Activated CD4-positive, alpha-beta memory T cell treated with anti-CD3 and anti-CD28 coated beads for 36 hours (primary cell): ENCODE data around the gene BAIAP2L1. TPM values are rescaled to one million over a fixed set of nuclear protein-coding genes. Genes with fewer than 3 reads are reported as not detected.
"Not testable (repeated sequence)": the region's sequence is repeated elsewhere in the genome, so short reads cannot be mapped to it uniquely, and the experiment has no call there.

Source experiments
- CTCF ChIA-PET: fragments of 350-600 bp; sonication (Branson Sonifier 250); formaldehyde crosslinking; loops from one replicate; lab custom pipeline; 2021; ENCODE audit warnings: antibody characterized with exemption, inconsistent platforms; lab: Charles Lee
- POLR2A ChIA-PET: fragments of 350-600 bp; sonication (Branson Sonifier 250); formaldehyde crosslinking; loops from one replicate; lab custom pipeline; 2021; ENCODE audit warnings: antibody characterized with exemption; lab: Charles Lee
- DNase-seq: peaks from one replicate; pipeline ENCODE4 v3.0.0-alpha.2; 2020
- H3K27ac Mint-ChIP-seq: one replicate; pipeline ENCODE4 v1.8.0; 2021; ENCODE audit warnings: mixed read lengths
- H3K27me3 Mint-ChIP-seq: one replicate; pipeline ENCODE4 v1.8.0; 2021; ENCODE audit warnings: mixed read lengths
- H3K36me3 Mint-ChIP-seq: one replicate; pipeline ENCODE4 v1.8.0; 2021; ENCODE audit warnings: mixed read lengths
- H3K4me1 Mint-ChIP-seq: one replicate; pipeline ENCODE4 v1.8.0; 2021; ENCODE audit warnings: low read depth, mixed read lengths
- H3K4me3 Mint-ChIP-seq: one replicate; pipeline ENCODE4 v1.8.0; 2021; ENCODE audit warnings: mild to moderate bottlenecking, mixed read lengths
- H3K9me3 Mint-ChIP-seq: one replicate; pipeline ENCODE4 v1.8.0; 2021; ENCODE audit warnings: mixed read lengths
- intact Hi-C: fragments of 100-400 bp; cut with micrococcal nuclease; formaldehyde crosslinking; loops from one replicate; pipeline ENCODE4 v1.15.1; 2023
- total RNA-seq, 2 experiments: library from RNA; stranded (reverse); gene quantifications; one replicate each; pipeline ENCODE4 v1.2.3, GENCODE V29; 2021

Gene BAIAP2L1
- total RNA-seq, 2 experiments from 2014 or later = 3.2 to 4.5 TPM

DNA sequence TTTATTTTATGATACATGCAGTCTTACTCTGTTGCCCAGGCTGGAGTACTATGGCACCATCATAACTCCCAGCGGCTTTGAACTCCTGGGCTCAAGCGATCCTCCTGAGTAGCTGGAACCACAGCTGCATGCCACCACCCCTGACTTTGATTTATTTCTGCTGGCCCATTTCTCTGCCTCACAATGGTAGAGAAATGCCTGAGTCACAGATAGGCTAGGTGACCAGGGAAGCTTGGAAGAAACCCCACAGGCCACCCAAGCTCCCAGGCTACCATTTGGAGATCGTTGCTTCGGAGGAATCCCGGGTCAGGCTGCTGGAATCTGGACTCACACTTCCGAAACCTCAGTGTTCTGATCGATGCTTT lies 17.4 kb upstream of the BAIAP2L1 start:
- H3K27me3 Mint-ChIP-seq = peaks cover 4% of the 10 kb centered on the region
- H3K4me3 Mint-ChIP-seq = no peak overlapping the region
- H3K9me3 Mint-ChIP-seq = no peaks in the 10 kb centered on the region
- intact Hi-C loops = loop anchor here (5.0 kb wide), 1 partner anchor 136 kb away; the partner anchor contains the start of gene BRI3
- no peak overlapping the region for H3K27ac Mint-ChIP-seq
- ChIA-PET CTCF (interaction anchor here (2.3 kb wide), 1 partner anchor 327 kb away, joined by 10 read pairs; no protein-coding TSS in a partner anchor), POLR2A (no interaction called here)
- H3K36me3 Mint-ChIP-seq = no peaks in the 10 kb centered on the region
- peaks cover 13% of the 10 kb centered on the region for H3K4me1 Mint-ChIP-seq
- no peak for DNase-seq

DNA sequence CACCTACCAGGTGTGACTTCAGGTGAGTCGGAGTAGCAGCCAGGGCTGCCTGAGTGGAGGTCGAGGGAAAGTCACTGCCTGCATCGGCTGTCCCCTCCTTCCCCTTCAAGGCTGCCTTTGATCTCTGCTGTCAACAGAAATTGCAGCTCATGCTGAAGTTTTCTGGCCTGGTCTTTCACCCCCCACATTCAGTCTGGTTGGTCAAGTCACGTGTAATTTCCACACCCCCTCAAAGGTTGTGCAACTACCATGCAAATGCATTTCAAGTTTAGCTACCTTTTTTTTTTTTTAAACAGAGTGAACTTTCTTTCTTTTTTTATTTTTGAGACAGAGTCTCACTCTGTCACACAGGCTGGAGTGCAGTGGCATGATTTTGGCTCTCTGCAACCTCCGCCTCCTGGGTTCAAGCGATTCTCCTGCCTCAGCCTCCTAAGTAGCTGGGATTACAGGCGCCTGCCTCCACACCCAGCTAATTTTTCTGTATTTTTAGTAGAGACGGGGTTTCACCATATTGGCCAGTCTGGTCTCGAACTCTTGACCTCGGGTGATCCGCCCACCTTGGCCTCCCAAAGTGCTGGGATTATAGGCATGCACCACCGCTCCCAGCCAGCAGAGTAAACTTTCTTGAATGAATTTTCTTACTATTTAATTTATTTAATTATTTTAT lies 16.8 kb upstream of the BAIAP2L1 start:
- H3K36me3 Mint-ChIP-seq, H3K4me3 Mint-ChIP-seq, H3K27me3 Mint-ChIP-seq, H3K27ac Mint-ChIP-seq, H3K9me3 Mint-ChIP-seq, DNase-seq, POLR2A ChIA-PET: not testable (repeated sequence)
- CTCF ChIA-PET = interaction anchor here (0.9 to 2.3 kb wide), 2 partner anchors 249 to 327 kb away, joined by 3 to 10 read pairs; no protein-coding TSS in a partner anchor
- intact Hi-C loops = loop anchor here (5.0 kb wide), 1 partner anchor 135 kb away; the partner anchor contains the start of gene BRI3
- peaks cover 13% of the 10 kb centered on the region for H3K4me1 Mint-ChIP-seq

DNA sequence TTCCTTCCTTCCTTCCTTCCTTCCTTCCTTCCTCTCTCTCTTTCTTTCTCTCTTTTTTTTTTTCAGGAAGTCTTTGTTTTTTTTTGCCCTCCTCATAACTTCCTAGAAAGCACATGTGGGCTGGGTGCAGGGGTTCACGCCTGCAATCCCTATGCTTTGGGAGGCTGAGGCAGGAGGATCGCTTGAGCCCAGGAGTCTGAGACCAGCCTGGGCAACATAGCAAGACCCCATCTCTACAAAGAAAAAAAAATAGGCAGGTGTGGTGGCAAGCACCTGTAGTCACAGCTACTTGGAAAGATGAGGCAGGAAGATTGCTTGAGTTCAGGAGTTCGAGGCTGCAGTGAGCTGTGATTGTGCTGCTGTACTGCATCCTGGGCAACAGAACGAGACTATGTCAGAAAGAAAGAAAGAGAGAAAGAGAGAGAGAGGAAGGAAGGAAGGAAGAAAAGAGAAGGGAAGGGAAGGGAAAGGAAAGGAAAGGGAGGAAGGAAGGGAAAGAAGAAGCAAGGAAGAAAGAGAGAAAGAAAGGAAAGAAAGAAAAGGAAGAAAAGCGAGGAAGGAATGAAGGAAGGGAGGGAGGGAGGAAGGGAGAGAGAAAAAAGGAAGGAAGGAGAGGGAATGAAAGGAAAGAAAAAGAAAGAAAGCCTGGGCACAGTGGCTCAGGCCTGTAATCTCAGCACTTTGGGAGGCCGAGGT lies 13.5 kb upstream of the BAIAP2L1 start:
- H3K4me3 Mint-ChIP-seq = no peak overlapping the region
- peaks cover 13% of the 10 kb centered on the region for H3K4me1 Mint-ChIP-seq
- intact Hi-C loops = no loop called here
- no peak for DNase-seq
- peaks cover 9% of the 10 kb centered on the region for H3K27me3 Mint-ChIP-seq
- no peaks in the 10 kb centered on the region for H3K9me3 Mint-ChIP-seq
- CTCF ChIA-PET = no interaction called here
- POLR2A ChIA-PET = no interaction called here
- no peak overlapping the region for H3K27ac Mint-ChIP-seq
- no peaks in the 10 kb centered on the region for H3K36me3 Mint-ChIP-seq

DNA sequence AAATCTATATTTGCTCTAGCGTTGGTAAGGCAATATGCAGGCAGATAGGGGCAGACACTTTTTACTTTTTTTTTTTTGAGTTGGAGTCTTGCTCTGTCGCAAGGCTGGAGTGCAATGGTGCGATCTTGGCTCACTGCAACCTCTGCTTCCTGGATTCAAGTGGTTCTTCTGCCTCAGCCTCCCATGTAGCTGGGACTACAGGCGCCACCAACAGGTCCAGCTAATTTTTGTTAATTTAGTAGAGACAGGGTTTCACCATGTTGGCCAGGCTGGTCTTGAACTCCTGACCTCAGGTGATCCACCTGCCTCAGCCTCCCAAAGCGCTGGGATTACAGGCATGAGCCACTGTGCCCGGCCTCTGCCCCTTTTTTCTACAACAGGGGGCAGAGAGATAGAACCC lies 12.8 kb upstream of the BAIAP2L1 start:
- CTCF ChIA-PET, H3K4me3 Mint-ChIP-seq, POLR2A ChIA-PET, intact Hi-C loops, DNase-seq, H3K9me3 Mint-ChIP-seq, H3K4me1 Mint-ChIP-seq, H3K27ac Mint-ChIP-seq, H3K36me3 Mint-ChIP-seq, H3K27me3 Mint-ChIP-seq: not testable (repeated sequence)

DNA sequence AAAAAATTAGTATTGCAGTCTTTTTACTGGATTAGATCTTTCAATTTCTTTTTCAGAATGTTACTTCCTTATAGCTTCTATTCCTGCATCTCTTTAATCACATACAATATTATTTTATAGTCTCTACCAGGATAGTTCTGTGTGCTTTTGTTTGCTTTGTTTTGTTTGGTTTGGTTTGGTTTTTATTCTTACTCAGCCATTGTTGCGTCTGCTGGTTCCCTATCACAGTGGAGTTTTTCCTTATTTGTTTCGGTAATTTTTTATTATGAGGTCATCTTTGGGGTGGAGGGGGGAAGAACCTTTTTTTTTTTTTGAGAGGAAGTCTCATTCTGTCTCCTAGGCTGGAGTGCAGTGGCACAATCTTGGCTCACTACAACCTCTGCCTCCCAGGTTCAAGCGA lies 9.0 kb upstream of the BAIAP2L1 start:
- no peak overlapping the region for H3K4me3 Mint-ChIP-seq
- H3K4me1 Mint-ChIP-seq = no peaks in the 10 kb centered on the region
- peaks cover 9% of the 10 kb centered on the region for H3K27me3 Mint-ChIP-seq
- intact Hi-C loops = no loop called here
- no peak for DNase-seq
- no peaks in the 10 kb centered on the region for H3K9me3 Mint-ChIP-seq
- ChIA-PET CTCF (no interaction called here), POLR2A (no interaction called here)
- no peaks in the 10 kb centered on the region for H3K36me3 Mint-ChIP-seq
- no peak overlapping the region for H3K27ac Mint-ChIP-seq

DNA sequence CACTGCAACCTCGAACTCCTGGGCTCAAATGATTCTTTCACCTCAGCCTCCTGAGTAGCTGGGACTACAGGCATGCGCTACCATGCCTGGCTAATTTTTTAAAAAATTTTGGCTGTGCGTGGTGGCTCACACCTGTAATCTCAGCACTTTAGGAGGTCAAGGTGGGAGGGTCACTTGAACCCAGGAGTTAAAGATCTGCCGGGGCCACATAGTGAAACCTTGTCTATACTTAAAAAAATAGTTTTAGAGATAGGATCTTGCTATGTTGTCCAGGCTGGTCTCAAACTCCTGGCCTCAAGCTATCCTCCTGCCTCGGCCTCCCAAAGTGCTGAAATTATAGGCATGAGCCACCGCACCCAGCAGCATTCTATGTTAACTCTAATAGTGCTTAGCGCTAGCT lies 7.3 kb upstream of the BAIAP2L1 start:
- CTCF ChIA-PET = interaction anchor here (1.3 to 1.6 kb wide), 2 partner anchors 8 to 12 kb away, joined by 3 read pairs; no protein-coding TSS in a partner anchor
- H3K27ac Mint-ChIP-seq, POLR2A ChIA-PET, H3K36me3 Mint-ChIP-seq, H3K4me1 Mint-ChIP-seq, intact Hi-C loops, H3K9me3 Mint-ChIP-seq, DNase-seq, H3K27me3 Mint-ChIP-seq, H3K4me3 Mint-ChIP-seq: not testable (repeated sequence)

DNA sequence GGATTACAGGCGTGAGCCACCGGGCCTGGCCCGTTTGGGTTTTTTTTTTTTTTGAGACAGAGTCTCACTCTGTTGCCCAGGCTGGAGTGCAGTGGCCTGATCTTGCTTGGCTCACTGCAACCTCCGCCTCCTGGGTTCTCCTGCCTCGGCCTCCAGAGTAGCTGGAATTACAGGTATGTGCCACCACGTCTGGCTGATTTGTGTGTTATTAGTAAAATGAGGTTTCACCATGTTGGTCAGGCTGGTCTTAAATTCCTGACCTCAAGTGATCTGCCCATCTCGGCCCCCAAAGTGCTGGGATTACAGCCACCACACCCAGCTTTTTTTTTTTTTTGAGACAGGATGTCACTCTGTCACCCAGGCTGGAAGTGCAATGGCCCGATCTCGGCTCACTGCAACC lies 5.9 kb upstream of the BAIAP2L1 start:
- no peak for DNase-seq
- no peak overlapping the region for H3K4me3 Mint-ChIP-seq
- intact Hi-C loops = no loop called here
- H3K27ac Mint-ChIP-seq = no peak overlapping the region
- peaks cover 3% of the 10 kb centered on the region for H3K27me3 Mint-ChIP-seq
- POLR2A ChIA-PET = interaction anchor here (0.7 kb wide), 1 partner anchor 18 kb away, joined by 6 read pairs; no protein-coding TSS in a partner anchor
- no peaks in the 10 kb centered on the region for H3K4me1 Mint-ChIP-seq
- H3K9me3 Mint-ChIP-seq = no peaks in the 10 kb centered on the region
- CTCF ChIA-PET = interaction anchor here (1.3 kb wide), 1 partner anchor 9 kb away, joined by 3 read pairs; no protein-coding TSS in a partner anchor
- H3K36me3 Mint-ChIP-seq = no peaks in the 10 kb centered on the region

DNA sequence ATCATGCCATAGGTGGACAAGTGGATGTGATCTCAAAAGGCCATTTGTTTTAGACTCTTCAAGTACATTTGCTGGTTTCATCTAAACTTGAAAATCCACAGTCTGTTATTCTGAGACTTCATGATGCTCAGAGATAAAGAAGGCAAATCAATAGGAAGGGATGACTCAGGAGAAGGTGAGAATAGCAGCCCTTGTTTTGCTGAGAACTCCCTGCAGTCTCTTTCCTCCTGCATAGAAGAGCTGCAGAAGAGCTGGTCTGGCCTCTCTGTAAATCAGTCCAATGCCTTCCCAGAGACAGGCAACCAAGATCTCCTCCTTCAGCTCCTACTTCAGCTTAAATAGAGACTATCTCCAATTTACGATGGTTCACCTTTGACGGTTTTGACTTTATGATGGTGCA lies 4.0 kb upstream of the BAIAP2L1 start:
- DNase-seq = no peak
- peaks cover under 1% of the 10 kb centered on the region for H3K27me3 Mint-ChIP-seq
- H3K36me3 Mint-ChIP-seq = no peaks in the 10 kb centered on the region
- no peak overlapping the region for H3K27ac Mint-ChIP-seq
- no peaks in the 10 kb centered on the region for H3K9me3 Mint-ChIP-seq
- CTCF ChIA-PET = interaction anchor here (0.6 kb wide), 1 partner anchor 147 kb away, joined by 3 read pairs; no protein-coding TSS in a partner anchor
- H3K4me1 Mint-ChIP-seq = no peaks in the 10 kb centered on the region
- intact Hi-C loops = no loop called here
- H3K4me3 Mint-ChIP-seq = no peak overlapping the region
- POLR2A ChIA-PET = no interaction called here

DNA sequence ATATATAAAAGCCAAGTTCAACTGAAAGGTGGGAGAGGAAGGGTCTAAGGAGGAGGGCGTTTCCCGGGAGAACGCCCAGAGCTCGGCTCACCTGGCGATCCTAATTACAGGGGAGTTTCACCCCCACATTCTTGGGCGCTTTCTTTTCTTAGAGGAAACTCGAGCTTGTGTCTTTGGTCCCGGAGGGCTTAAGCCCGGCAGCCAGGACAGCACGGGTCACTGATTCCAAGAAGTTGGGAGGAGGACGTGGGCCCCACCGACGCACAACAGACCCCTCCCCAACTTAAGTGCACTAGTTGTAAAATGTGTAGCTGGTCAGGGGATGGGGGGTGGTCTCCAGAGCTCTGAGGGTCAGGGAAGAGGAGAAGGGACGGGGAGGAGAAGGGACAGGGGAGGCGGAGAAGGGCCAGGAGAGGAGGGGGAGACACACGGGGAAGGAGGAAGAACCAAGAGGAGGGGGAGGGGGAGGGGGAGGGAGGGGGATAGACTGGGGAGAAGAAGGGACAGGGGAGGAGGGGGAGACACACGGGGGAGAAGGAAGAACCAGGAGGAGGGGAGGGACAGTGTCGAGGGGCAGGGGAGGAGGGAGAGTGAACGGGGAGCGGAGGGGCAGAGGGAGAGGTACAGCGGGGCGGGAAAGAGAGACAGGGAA lies 874 bp downstream of the BAIAP2L1 start:
- H3K4me1 Mint-ChIP-seq = peaks cover 3% of the 10 kb centered on the region
- CTCF ChIA-PET = no interaction called here
- no peaks in the 10 kb centered on the region for H3K9me3 Mint-ChIP-seq
- DNase-seq = no peak
- peaks cover 13% of the 10 kb centered on the region for H3K27me3 Mint-ChIP-seq
- no peaks in the 10 kb centered on the region for H3K36me3 Mint-ChIP-seq
- POLR2A ChIA-PET = no interaction called here
- intact Hi-C loops = no loop called here
- H3K4me3 Mint-ChIP-seq = peak overlapping the region; percentile 35
- H3K27ac Mint-ChIP-seq = no peak overlapping the region

DNA sequence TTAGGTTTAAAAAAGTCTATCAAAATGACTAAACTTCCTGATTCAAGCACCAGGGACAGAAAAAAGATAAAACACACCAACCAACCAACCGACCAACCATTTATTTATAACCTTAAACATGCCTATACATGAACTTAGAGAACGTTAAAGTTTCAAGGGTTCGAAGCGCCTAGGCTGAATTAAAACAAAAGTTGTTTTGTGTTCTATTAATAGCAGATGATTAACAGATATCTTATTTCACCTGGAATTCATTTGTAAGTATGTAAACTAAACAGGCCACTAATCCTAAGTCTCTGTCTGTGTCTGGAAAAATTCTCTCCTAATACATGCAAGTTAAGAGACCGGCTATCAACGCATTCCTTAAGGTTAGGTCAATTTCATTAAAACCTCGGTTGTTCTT lies 1.4 kb downstream of the BAIAP2L1 start:
- POLR2A ChIA-PET = no interaction called here
- intact Hi-C loops = no loop called here
- no peaks in the 10 kb centered on the region for H3K9me3 Mint-ChIP-seq

DNA sequence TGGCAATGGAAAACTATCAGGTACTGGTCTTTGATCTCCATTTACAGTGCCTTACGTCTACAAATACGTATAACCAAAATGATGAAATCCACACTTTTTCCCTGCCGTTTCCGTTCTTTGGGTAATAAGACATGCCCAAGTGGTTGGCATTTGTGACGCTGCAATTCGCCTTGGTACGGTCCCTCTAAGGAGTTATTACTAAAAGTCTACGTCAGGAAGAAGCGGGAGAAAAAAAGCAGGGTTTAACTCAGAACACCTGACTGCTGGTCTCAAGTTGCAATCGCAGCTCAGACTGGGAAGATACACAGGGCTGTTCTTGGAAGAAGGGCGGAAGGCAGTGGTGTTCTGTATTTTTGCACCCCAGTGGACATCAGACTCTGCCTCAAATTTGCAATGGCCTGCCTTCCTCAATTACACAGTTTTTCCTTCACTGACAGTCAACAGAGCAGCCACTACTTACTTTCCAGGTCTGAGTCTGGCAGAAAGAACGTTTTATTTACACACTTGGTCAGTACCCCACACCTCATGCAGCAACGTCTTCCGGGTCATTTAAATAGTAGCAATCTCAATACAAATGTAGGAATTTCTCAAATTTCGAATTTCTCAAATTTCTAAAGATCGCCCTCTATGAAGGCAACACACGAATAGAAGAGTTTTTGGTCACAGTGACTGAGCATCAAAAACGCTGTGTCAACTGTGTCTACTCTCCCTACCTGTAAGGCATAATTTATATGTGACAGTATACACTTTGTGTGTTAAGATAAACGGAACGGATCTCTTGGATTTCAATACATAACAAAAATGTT lies 2.1 kb downstream of the BAIAP2L1 start:
- ChIA-PET POLR2A (no interaction called here), CTCF (no interaction called here)
- Mint-ChIP-seq H3K4me3 (no peak overlapping the region), H3K27me3 (peaks cover 13% of the 10 kb centered on the region), H3K4me1 (peaks cover 3% of the 10 kb centered on the region), H3K27ac (no peak overlapping the region), H3K36me3 (no peaks in the 10 kb centered on the region), H3K9me3 (no peaks in the 10 kb centered on the region)
- intact Hi-C loops = no loop called here
- DNase-seq = no peak

More for the DNA sequence above, 1.4 kb downstream of the BAIAP2L1 start:
- no peak overlapping the region for H3K27ac Mint-ChIP-seq
- H3K4me1 Mint-ChIP-seq = peaks cover 3% of the 10 kb centered on the region
- H3K36me3 Mint-ChIP-seq = no peaks in the 10 kb centered on the region
- peaks cover 13% of the 10 kb centered on the region for H3K27me3 Mint-ChIP-seq
- CTCF ChIA-PET = no interaction called here
- peak overlapping the region; percentile 35 for H3K4me3 Mint-ChIP-seq
- no peak for DNase-seq
